Mesothelial cell of epicardium (in vitro differentiated cells): ENCODE measurements around the gene PRDM16. TPM values are rescaled to one million over a fixed set of nuclear protein-coding genes. Genes with fewer than 3 reads are reported as not detected.
A peak's percentile ranks its signal among the peaks of the same experiment; 100 is the strongest.

Experiments
- DNase-seq, 2 experiments: peaks; one replicate each; pipeline ENCODE4 v3.0.0; 2021; ENCODE audit warnings: low spot score in 2 of 2; ENCODE audit not compliant: unreplicated experiment in 2 of 2
- H3K27ac Mint-ChIP-seq: 2 replicates; pipeline ENCODE4 v1.8.0; 2021; ENCODE audit warnings: mixed read lengths
- H3K27me3 Mint-ChIP-seq: 2 replicates; pipeline ENCODE4 v1.8.0; 2021; ENCODE audit warnings: low read depth, mixed read lengths
- H3K36me3 Mint-ChIP-seq: 2 replicates; pipeline ENCODE4 v1.8.0; 2021; ENCODE audit warnings: mixed read lengths
- H3K4me1 Mint-ChIP-seq: 2 replicates; pipeline ENCODE4 v1.8.0; 2021; ENCODE audit warnings: mixed read lengths
- H3K4me3 Mint-ChIP-seq: 2 replicates; pipeline ENCODE4 v1.8.0; 2021; ENCODE audit warnings: mild to moderate bottlenecking, moderate library complexity, mixed read lengths
- H3K9me3 Mint-ChIP-seq: 2 replicates; pipeline ENCODE4 v1.8.0; 2021; ENCODE audit warnings: mixed read lengths
- total RNA-seq: library from RNA; stranded (reverse); gene quantifications from 3 replicates; pipeline ENCODE4 v1.2.1, GENCODE V29; 2021
- TF ChIP-seq, protein P1 (sequence below): fragments of 200-600 bp; sonication (generic); IDR thresholded peaks from one replicate; pipeline ENCODE4 v1.5.0; 2021; ENCODE audit warnings: antibody characterized with exemption; ENCODE audit not compliant: unreplicated experiment

PRDM16 gene
- total RNA-seq, 1 donor from 2014 or later, result 1.4 TPM

GRCh38 chr1:3060127-3060526 lies 8.9 kb upstream of the PRDM16 start:
- Mint-ChIP-seq H3K27ac (no peak overlapping the region), H3K4me1 (no peaks in the 10 kb centered on the region), H3K27me3 (peaks cover 97% of the 10 kb centered on the region), H3K36me3 (no peaks in the 10 kb centered on the region), H3K4me3 (no peak overlapping the region), H3K9me3 (peaks cover 4% of the 10 kb centered on the region)
- peak in 1 of 2 experiments; percentile 25 for DNase-seq
- TF ChIP-seq, protein P1, sequence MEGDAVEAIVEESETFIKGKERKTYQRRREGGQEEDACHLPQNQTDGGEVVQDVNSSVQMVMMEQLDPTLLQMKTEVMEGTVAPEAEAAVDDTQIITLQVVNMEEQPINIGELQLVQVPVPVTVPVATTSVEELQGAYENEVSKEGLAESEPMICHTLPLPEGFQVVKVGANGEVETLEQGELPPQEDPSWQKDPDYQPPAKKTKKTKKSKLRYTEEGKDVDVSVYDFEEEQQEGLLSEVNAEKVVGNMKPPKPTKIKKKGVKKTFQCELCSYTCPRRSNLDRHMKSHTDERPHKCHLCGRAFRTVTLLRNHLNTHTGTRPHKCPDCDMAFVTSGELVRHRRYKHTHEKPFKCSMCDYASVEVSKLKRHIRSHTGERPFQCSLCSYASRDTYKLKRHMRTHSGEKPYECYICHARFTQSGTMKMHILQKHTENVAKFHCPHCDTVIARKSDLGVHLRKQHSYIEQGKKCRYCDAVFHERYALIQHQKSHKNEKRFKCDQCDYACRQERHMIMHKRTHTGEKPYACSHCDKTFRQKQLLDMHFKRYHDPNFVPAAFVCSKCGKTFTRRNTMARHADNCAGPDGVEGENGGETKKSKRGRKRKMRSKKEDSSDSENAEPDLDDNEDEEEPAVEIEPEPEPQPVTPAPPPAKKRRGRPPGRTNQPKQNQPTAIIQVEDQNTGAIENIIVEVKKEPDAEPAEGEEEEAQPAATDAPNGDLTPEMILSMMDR, result no peak

DNA sequence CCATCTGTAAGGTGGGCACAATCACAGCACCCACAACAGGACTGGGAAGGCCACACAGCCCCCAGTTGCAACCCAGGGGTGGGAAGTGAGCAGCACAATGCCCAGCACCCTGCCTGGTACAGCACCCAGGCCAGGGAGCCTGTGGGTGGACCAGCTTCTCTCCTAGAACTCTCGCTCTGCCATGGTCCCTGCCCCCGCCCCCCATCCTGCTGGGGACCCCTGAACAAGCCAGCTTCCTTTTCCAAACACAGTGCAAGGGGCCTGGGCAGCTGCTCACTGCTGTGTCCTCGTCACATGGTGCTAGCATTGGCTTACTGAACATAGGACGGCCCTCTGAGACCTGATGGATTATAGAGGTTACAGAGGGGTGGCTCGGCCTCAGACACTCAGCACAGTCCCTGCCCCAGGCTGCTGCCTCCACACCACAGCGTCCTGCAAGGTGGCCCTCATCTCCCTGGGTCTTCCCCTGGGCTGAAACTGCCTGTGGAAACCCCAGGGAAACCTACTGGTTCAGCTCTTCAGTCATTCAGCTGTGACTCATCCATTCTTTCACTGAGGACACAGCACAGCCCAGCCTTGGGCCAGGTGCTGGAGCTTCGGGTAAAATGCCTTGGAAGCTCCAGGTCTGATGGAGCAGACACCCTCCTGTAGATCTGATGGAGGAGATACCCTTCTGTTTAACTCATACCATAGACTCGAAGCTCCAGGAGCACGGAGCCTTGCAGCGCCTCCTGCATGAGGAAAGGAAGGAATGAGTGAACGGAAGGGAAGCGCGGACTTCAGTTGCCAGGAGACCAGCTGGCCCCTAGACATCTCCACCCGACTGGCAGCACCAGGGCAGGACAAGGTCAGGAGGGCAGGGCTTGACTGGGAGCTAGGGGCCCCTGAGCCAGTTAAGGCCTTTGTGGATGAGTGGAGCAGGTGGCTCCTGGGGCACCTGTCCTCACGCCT lies 8.1 kb upstream of the PRDM16 start:
- peak in 1 of 2 experiments; percentile 37 for DNase-seq
- Mint-ChIP-seq H3K4me1 (no peaks in the 10 kb centered on the region), H3K27me3 (peaks cover 97% of the 10 kb centered on the region), H3K9me3 (peaks cover 4% of the 10 kb centered on the region), H3K4me3 (no peak overlapping the region), H3K27ac (no peak overlapping the region), H3K36me3 (no peaks in the 10 kb centered on the region)
- TF ChIP-seq, protein P1, result no peak

GRCh38 chr1:3061566-3061965 lies 7.4 kb upstream of the PRDM16 start:
- TF ChIP-seq, protein P1, result no peak
- H3K27ac Mint-ChIP-seq, result no peak overlapping the region
- H3K27me3 Mint-ChIP-seq, result peaks cover 99% of the 10 kb centered on the region
- H3K4me3 Mint-ChIP-seq, result no peak overlapping the region
- H3K36me3 Mint-ChIP-seq, result no peaks in the 10 kb centered on the region
- no peaks in the 10 kb centered on the region for H3K4me1 Mint-ChIP-seq
- peaks cover 4% of the 10 kb centered on the region for H3K9me3 Mint-ChIP-seq
- peak in 1 of 2 experiments; percentile 38 for DNase-seq

DNA sequence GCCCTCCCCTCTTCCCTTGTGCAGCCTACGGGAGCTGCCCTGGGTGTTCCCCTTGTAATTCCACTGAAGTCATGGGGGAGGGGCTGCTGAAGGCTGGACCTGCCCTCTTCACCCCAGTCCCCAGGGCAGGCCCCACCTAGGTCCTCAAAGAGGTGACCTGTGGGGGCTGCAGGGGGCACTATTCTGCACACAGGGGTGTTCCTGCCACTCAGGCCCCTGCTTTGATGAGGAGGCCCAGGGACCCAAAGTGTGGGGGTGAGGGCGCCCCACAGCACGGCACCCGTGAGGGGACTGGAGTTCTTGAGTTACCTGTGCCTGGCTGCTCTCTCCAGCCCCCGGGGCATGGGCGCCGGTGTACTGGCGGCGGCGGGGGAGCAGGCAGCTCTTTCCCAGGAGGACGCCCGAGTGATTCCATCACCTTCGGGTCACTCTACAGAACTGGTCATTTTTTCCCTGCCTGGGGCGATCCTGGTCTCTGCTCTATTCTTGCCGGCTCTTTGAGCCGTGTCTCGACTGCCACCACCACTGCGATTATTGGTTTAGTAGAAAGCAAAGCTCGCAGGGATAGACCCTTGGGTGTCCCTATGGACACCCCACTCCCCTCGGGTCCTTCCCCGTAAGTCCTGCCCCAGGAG lies 6.9 kb upstream of the PRDM16 start:
- Mint-ChIP-seq H3K27me3 (peaks cover 99% of the 10 kb centered on the region), H3K9me3 (peaks cover 4% of the 10 kb centered on the region), H3K36me3 (no peaks in the 10 kb centered on the region), H3K4me3 (no peak overlapping the region), H3K4me1 (no peaks in the 10 kb centered on the region), H3K27ac (no peak overlapping the region)
- TF ChIP-seq, protein P1, result no peak
- DNase-seq, result peak in 1 of 2 experiments; percentile 37

GRCh38 chr1:3062616-3063378 lies 6.2 kb upstream of the PRDM16 start:
- H3K27me3 Mint-ChIP-seq, result peaks cover 99% of the 10 kb centered on the region
- no peaks in the 10 kb centered on the region for H3K4me1 Mint-ChIP-seq
- H3K36me3 Mint-ChIP-seq, result no peaks in the 10 kb centered on the region
- peaks cover 4% of the 10 kb centered on the region for H3K9me3 Mint-ChIP-seq
- no peak overlapping the region for H3K27ac Mint-ChIP-seq
- peak in 1 of 2 experiments; percentile 36 for DNase-seq
- TF ChIP-seq, protein P1, result no peak
- no peak overlapping the region for H3K4me3 Mint-ChIP-seq
